SK-N-SH (cell line): ENCODE data around the gene SDK1. TPM values are rescaled to one million over a fixed set of nuclear protein-coding genes. Genes with fewer than 3 reads are reported as not detected.

Experiments used
- CTCF ChIA-PET: fragments of 300-600, 350-600 bp; formaldehyde crosslinking; extraction: SDS; loops from one replicate; lab custom pipeline; 2021; lab: Yijun Ruan, JAX
- POLR2A ChIA-PET: fragments of 350-600 bp; sonication (Branson Sonifier 250); formaldehyde crosslinking; extraction: SDS; loops from one replicate; lab custom pipeline; 2020; ENCODE audit warnings: antibody characterized with exemption, inconsistent platforms; lab: Yijun Ruan, JAX
- DNase-seq: peaks from one replicate; pipeline ENCODE4 v3.0.0; 2012
- H2AFZ ChIP-seq: fragments of 200-600 bp; sonication (generic); 2 replicates; pipeline ENCODE4 v1.8.1; 2016; ENCODE audit warnings: antibody characterized with exemption, mild to moderate bottlenecking, low read depth
- H3F3A ChIP-seq: fragments of 200-600 bp; sonication (generic); replicated peaks from 2 replicates; pipeline ENCODE3; 2016; ENCODE audit warnings: antibody characterized with exemption, mild to moderate bottlenecking; ENCODE audit not compliant: insufficient read depth
- H3K27ac ChIP-seq, 2 experiments: fragments of 200-500 bp in 1 of 2; fragments of 200-600 bp in 1 of 2; sonication (Bioruptor generic) in 1 of 2; sonication (generic), shearing (Covaris generic) in 1 of 2; 2 replicates each; pipeline versions ENCODE4 v1.5.1 to v1.6.1; 2014 to 2016; ENCODE audit warnings: low read depth in 2 of 2, inconsistent platforms in 1 of 2, low read length in 1 of 2, mild to moderate bottlenecking in 1 of 2, mixed read lengths in 1 of 2
- H3K27me3 ChIP-seq: fragments of 200-600 bp; sonication (generic), shearing (Covaris generic); 2 replicates; pipeline ENCODE4 v1.6.1; 2016; ENCODE audit warnings: mixed run types; ENCODE audit not compliant: insufficient read depth
- H3K36me3 ChIP-seq, 2 experiments: fragments of 200-500 bp in 1 of 2; fragments of 200-600 bp in 1 of 2; sonication (Bioruptor generic) in 1 of 2; sonication (generic) in 1 of 2; replicated peaks in 1 of 2; 2 replicates each; pipeline versions ENCODE3 to v1.5.1; 2014 to 2016; ENCODE audit warnings: low read length in 1 of 2, mild to moderate bottlenecking in 1 of 2; ENCODE audit not compliant: insufficient read depth in 2 of 2, control insufficient read depth in 1 of 2
- H3K4me1 ChIP-seq, 2 experiments: fragments of 200-500 bp in 1 of 2; fragments of 200-600 bp in 1 of 2; sonication (Bioruptor generic) in 1 of 2; sonication (generic), shearing (Covaris generic) in 1 of 2; 2 replicates each; pipeline versions ENCODE4 v1.5.1 to v1.6.1; 2014 to 2016; ENCODE audit warnings: low read depth in 1 of 2, low read length in 1 of 2, mixed run types in 1 of 2; ENCODE audit not compliant: insufficient read depth in 2 of 2, control insufficient read depth in 1 of 2
- H3K4me2 ChIP-seq: fragments of 200-600 bp; sonication (generic), shearing (Covaris generic); 2 replicates; pipeline ENCODE4 v1.6.1; 2017; ENCODE audit warnings: mixed run types
- H3K4me3 ChIP-seq, 2 experiments: fragments of 200-500 bp in 1 of 2; fragments of 200-600 bp in 1 of 2; sonication (Bioruptor generic) in 1 of 2; sonication (generic), shearing (Covaris generic) in 1 of 2; 2 replicates each; pipeline versions ENCODE4 v1.5.1 to v1.8.1; 2014 to 2016; ENCODE audit warnings: low read depth in 2 of 2, inconsistent platforms in 1 of 2, low read length in 1 of 2, mild to moderate bottlenecking in 1 of 2, mixed read lengths in 1 of 2, moderate library complexity in 1 of 2
- H3K79me2 ChIP-seq: fragments of 200-600 bp; sonication (generic); 2 replicates; pipeline ENCODE4 v1.8.1; 2017; ENCODE audit warnings: mild to moderate bottlenecking; ENCODE audit not compliant: insufficient read depth
- H3K9ac ChIP-seq: fragments of 200-600 bp; sonication (generic); 2 replicates; pipeline ENCODE4 v1.6.1; 2017; ENCODE audit warnings: mixed run types
- H3K9me2 ChIP-seq: fragments of 200-600 bp; sonication (generic); 2 replicates; pipeline ENCODE4 v1.6.1; 2017; ENCODE audit warnings: mixed run types
- H3K9me3 ChIP-seq: fragments of 200-600 bp; sonication (generic); 2 replicates; pipeline ENCODE4 v1.6.1; 2017; ENCODE audit warnings: mixed run types, mild to moderate bottlenecking, moderate library complexity
- H4K20me1 ChIP-seq: fragments of 200-600 bp; sonication (generic); 2 replicates; pipeline ENCODE4 v1.6.1; 2017; ENCODE audit warnings: mild to moderate bottlenecking, mixed run types; ENCODE audit not compliant: insufficient read depth
- POLR2AphosphoS5 ChIP-seq: IDR thresholded peaks from 2 replicates; pipeline ENCODE4 v1.6.1; 2012; ENCODE audit warnings: low read depth, low read length
- RAD21 ChIP-seq: IDR thresholded peaks from 2 replicates; pipeline ENCODE4 v1.6.1; 2012; ENCODE audit warnings: mild to moderate bottlenecking, low read length
- RFX5 ChIP-seq: IDR thresholded peaks from 2 replicates; pipeline ENCODE4 v1.6.1; 2012; ENCODE audit warnings: mild to moderate bottlenecking, improper control_type of control experiment, low read length
- SMC3 ChIP-seq: IDR thresholded peaks from 2 replicates; pipeline ENCODE4 v1.6.1; 2012; ENCODE audit warnings: low read depth, low read length, improper control_type of control experiment
- YY1 ChIP-seq: IDR thresholded peaks from 2 replicates; pipeline ENCODE4 v1.4.0; 2012; ENCODE audit warnings: low read depth, mild to moderate bottlenecking
- WGBS: methylation state at CpG from one replicate; pipeline ENCODE4 v1.1.6; 2017; ENCODE audit warnings: low lambda C conversion rate; 5-methylcytosine and 5-hydroxymethylcytosine counted together
- polyA plus RNA-seq, 3 experiments: library from polyadenylated mRNA; depleted of rRNA; stranded (reverse); fragments of >200 nt; gene quantifications; 2 replicates each; pipeline ENCODE4 v1.2.3, GENCODE V29; 2012
- TF ChIP-seq, protein P1 (sequence below): IDR thresholded peaks from 2 replicates; pipeline ENCODE4 v1.4.0; 2012; ENCODE audit warnings: low read depth, borderline replicate concordance

Gene SDK1
- polyA plus RNA-seq, 1 of the 3 experiments (the other 2 are of a cell fraction): 1.2 TPM

DNA sequence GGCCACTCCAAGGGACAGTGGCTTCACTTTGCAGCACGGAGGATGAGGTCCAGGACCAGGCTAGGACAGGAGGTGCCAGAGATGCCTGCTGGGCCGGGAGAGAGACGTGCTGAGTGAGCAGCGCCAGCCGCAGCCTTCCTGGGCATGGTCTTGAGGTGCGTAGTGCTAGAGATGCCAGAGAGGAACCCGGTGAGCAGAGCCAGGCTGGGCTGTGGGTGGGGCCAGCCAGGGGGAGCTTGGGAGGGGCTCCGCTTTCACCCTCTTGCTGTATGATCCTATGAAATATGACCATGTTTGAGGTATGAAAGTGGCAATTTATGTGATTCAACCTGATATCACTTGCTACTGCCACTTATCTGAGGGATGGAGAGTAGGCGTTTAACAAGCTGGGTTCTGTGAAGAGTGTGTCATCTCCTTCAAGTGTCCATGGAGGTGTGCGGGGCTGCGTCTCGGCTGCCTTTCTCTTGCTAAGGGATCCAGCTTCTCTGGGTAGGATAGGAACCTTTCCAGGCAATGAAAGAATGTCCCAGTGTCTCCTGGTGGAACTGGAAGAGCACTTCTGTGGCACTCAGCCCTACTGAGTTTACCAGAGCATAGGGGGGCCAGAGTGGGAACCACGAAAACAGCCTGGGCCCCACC is 862.6 kb downstream of the SDK1 start:
- 67% methylated on average over 13 of the region's 13 CpGs for WGBS
- H3K4me1 ChIP-seq: peaks cover 0 to 15% of the 10 kb centered on the region in 2 experiments; a peak in 1 of 4 replicates
- CTCF ChIA-PET: interaction anchor here (0.7 to 2.3 kb wide), 3 partner anchors 11 to 31 kb away, joined by 3 to 6 read pairs (median 3); no protein-coding TSS in a partner anchor
- no peak for DNase-seq
- H4K20me1 ChIP-seq: no peaks in the 10 kb centered on the region
- TF ChIP-seq POLR2AphosphoS5 (no peak), SMC3 (no peak), RFX5 (no peak), YY1 (no peak)
- TF ChIP-seq, protein P1, sequence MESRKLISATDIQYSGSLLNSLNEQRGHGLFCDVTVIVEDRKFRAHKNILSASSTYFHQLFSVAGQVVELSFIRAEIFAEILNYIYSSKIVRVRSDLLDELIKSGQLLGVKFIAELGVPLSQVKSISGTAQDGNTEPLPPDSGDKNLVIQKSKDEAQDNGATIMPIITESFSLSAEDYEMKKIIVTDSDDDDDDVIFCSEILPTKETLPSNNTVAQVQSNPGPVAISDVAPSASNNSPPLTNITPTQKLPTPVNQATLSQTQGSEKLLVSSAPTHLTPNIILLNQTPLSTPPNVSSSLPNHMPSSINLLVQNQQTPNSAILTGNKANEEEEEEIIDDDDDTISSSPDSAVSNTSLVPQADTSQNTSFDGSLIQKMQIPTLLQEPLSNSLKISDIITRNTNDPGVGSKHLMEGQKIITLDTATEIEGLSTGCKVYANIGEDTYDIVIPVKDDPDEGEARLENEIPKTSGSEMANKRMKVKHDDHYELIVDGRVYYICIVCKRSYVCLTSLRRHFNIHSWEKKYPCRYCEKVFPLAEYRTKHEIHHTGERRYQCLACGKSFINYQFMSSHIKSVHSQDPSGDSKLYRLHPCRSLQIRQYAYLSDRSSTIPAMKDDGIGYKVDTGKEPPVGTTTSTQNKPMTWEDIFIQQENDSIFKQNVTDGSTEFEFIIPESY: no peak
- TF ChIP-seq, all 33 proteins: peak for 0
- no peaks in the 10 kb centered on the region for H3K79me2 ChIP-seq
- H3K27ac ChIP-seq: no peak overlapping the region
- no peak overlapping the region for H2AFZ ChIP-seq
- no peak overlapping the region for H3K9ac ChIP-seq
- H3F3A ChIP-seq: no peaks in the 10 kb centered on the region
- no peak overlapping the region for H3K4me2 ChIP-seq
- H3K9me2 ChIP-seq: no peaks in the 10 kb centered on the region
- no peaks in the 10 kb centered on the region for H3K36me3 ChIP-seq
- POLR2A ChIA-PET: no interaction called here
- no peaks in the 10 kb centered on the region for H3K27me3 ChIP-seq
- H3K4me3 ChIP-seq: no peak overlapping the region
- no peaks in the 10 kb centered on the region; the same call in 1 of the 2 replicates for H3K9me3 ChIP-seq

DNA sequence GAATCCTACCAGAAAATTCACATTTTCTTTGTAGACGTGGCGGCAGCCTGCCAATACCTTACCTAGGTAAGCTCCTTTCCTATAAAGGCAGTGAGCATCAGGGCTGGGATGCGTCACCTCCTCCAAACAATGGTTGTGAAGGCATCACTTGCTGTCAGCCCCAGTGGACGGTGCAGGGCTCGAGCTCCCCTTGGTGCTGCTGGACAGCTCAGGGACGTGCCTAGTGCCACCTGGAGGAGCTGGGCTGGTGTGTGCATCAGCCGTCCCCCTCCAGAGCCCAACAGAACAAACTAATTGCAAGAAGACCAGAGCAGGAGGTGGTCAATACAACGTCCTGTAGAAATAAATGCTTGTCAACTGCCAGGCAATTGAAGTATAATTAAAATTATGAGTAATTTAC is 863.5 kb downstream of the SDK1 start:
- no peaks in the 10 kb centered on the region for H3K36me3 ChIP-seq
- no peaks in the 10 kb centered on the region for H3K79me2 ChIP-seq
- 41% methylated on average over 8 of the region's 8 CpGs for WGBS
- no peak overlapping the region for H2AFZ ChIP-seq
- POLR2A ChIA-PET: no interaction called here
- no peak overlapping the region for H3K4me3 ChIP-seq
- TF ChIP-seq RAD21: peak; percentile 33
- TF ChIP-seq, protein P1: no peak
- H3K9ac ChIP-seq: no peak overlapping the region
- H4K20me1 ChIP-seq: no peaks in the 10 kb centered on the region
- no peaks in the 10 kb centered on the region for H3K27me3 ChIP-seq
- H3K9me3 ChIP-seq: no peaks in the 10 kb centered on the region; the same call in 1 of the 2 replicates
- CTCF ChIA-PET: interaction anchor here (2.3 kb wide), 1 partner anchor 18 kb away, joined by 6 read pairs; no protein-coding TSS in a partner anchor
- H3K9me2 ChIP-seq: no peaks in the 10 kb centered on the region
- H3K4me2 ChIP-seq: no peak overlapping the region
- no peak for DNase-seq
- peaks cover 0 to 16% of the 10 kb centered on the region in 2 experiments; a peak in 1 of 4 replicates for H3K4me1 ChIP-seq
- no peaks in the 10 kb centered on the region for H3F3A ChIP-seq
- no peak overlapping the region for H3K27ac ChIP-seq
